Spleen (tissue), 11 donors: Measurements from ENCODE around the gene DPY30. TPM values are rescaled to one million over a fixed set of nuclear protein-coding genes. Genes with fewer than 3 reads are reported as not detected.

Experiments
- DNase-seq: peaks from one replicate; pipeline ENCODE4 v3.0.0-alpha.2; 2020
- H3K27ac ChIP-seq, 8 donors: fragments of 200-600 bp; sonication (generic) in 7 of 8; 1 replicate in 4 of 8; 2 replicates in 4 of 8; pipeline versions ENCODE4 v1.5.0 to v1.8.0; 2016 to 2021; ENCODE audit warnings: inconsistent platforms in 4 of 8, mild to moderate bottlenecking in 4 of 8, moderate library complexity in 1 of 8
- H3K27me3 ChIP-seq, 7 donors: fragments of 200-600 bp; sonication (generic) in 6 of 7; replicated peaks in 1 of 7; 1 replicate in 4 of 7; 2 replicates in 3 of 7; pipeline versions ENCODE4 v1.5.0 to v1.8.0; 2016 to 2021; ENCODE audit warnings: inconsistent platforms in 3 of 7, mild to moderate bottlenecking in 1 of 7
- H3K36me3 ChIP-seq, 6 donors: fragments of 200-600 bp; sonication (generic) in 5 of 6; 1 replicate in 4 of 6; 2 replicates in 2 of 6; pipeline versions ENCODE4 v1.5.0 to v1.8.0; 2016 to 2021; ENCODE audit warnings: inconsistent platforms in 2 of 6
- H3K4me1 ChIP-seq, 6 donors: fragments of 200-600 bp; sonication (generic) in 5 of 6; 1 replicate in 3 of 6; 2 replicates in 3 of 6; pipeline versions ENCODE4 v1.5.0 to v1.8.0; 2016 to 2021; ENCODE audit warnings: inconsistent platforms in 3 of 6
- H3K4me3 ChIP-seq, 8 donors: fragments of 200-600 bp; sonication (generic) in 7 of 8; 1 replicate in 4 of 8; 2 replicates in 4 of 8; pipeline versions ENCODE4 v1.5.0 to v1.8.0; 2016 to 2021; ENCODE audit warnings: inconsistent platforms in 4 of 8, mild to moderate bottlenecking in 4 of 8, moderate library complexity in 2 of 8
- H3K9me3 ChIP-seq, 8 donors: fragments of 200-600 bp; sonication (generic) in 7 of 8; 1 replicate in 4 of 8; 2 replicates in 4 of 8; pipeline versions ENCODE4 v1.5.0 to v1.8.0; 2016 to 2021; ENCODE audit warnings: inconsistent platforms in 4 of 8
- POLR2A ChIP-seq, 3 donors: fragments of 450-650 bp; IDR thresholded peaks; one replicate each; pipeline ENCODE4 v1.5.1; 2017; ENCODE audit warnings: antibody characterized with exemption in 3 of 3, mild to moderate bottlenecking in 1 of 3
- POLR2AphosphoS5 ChIP-seq, 3 donors: sonication (generic); formaldehyde crosslinking; IDR thresholded peaks; one replicate each; pipeline ENCODE4 v1.5.1; 2017; ENCODE audit warnings: antibody characterized with exemption in 3 of 3
- WGBS, 5 donors: extraction: QIAGEN DNeasy Blood & Tissue Kit in 3 of 5; methylation state at CpG; one replicate each; pipeline versions ENCODE4 v1.1.5 to v1.1.7; 2013 to 2018; 5-methylcytosine and 5-hydroxymethylcytosine counted together
- intact Hi-C: fragments of 100-400 bp; cut with DNase I; formaldehyde crosslinking; loops from one replicate; pipeline ENCODE4 v1.15.0; 2023; ENCODE audit warnings: low total_unique reads
- polyA plus RNA-seq, 3 donors: library from polyadenylated mRNA; stranded (reverse); fragments of 200-250 nt; gene quantifications; one replicate each; pipeline ENCODE4 v1.2.1, GENCODE V29; 2013
- total RNA-seq, 7 donors: library from RNA; depleted of rRNA in 3 of 7; stranded (reverse); fragments of >200 nt in 3 of 7; fragmentation: NEBNext Ultra II Directional in 4 of 7; extraction: Animal tissue kit (Norgen Biotek cat#: 25700) in 4 of 7; gene quantifications; one replicate each; pipeline versions ENCODE4 v1.1.0 to v1.2.1, GENCODE V29; 2016 to 2021
- TF ChIP-seq, protein P1 (sequence below), 11 experiments: fragments of 200-600 bp in 7 of 11; fragments of 450-650 bp in 4 of 11; sonication (generic) in 4 of 11; IDR thresholded peaks in 8 of 11; conservative IDR thresholded peaks in 3 of 11; 1 replicate in 7 of 11; 2 replicates in 4 of 11; pipeline versions ENCODE4 v1.4.0 to v1.8.0; 2016 to 2021; ENCODE audit warnings: antibody characterized with exemption in 11 of 11, inconsistent platforms in 4 of 11, mild to moderate bottlenecking in 1 of 11
- donor health status: healthy with polysubstance abuse.
- donor health status: DM: no; HTN: no; CAD: no; lungs with moderate emphysema.
- donor health status: DM: no; HTN: no; CAD: no.
- donor health status: Bipolar disorder and iron deficiency.
- donor health status: healthy.
- donor health status: DM: no; HTN: no; CAD: no.
- donor health status: DM: yes; HTN: yes; CAD: no.

Gene DPY30
- total and polyA plus RNA-seq, 10 donors: 31.9 to 86.4 (median 45.0) TPM

DNA sequence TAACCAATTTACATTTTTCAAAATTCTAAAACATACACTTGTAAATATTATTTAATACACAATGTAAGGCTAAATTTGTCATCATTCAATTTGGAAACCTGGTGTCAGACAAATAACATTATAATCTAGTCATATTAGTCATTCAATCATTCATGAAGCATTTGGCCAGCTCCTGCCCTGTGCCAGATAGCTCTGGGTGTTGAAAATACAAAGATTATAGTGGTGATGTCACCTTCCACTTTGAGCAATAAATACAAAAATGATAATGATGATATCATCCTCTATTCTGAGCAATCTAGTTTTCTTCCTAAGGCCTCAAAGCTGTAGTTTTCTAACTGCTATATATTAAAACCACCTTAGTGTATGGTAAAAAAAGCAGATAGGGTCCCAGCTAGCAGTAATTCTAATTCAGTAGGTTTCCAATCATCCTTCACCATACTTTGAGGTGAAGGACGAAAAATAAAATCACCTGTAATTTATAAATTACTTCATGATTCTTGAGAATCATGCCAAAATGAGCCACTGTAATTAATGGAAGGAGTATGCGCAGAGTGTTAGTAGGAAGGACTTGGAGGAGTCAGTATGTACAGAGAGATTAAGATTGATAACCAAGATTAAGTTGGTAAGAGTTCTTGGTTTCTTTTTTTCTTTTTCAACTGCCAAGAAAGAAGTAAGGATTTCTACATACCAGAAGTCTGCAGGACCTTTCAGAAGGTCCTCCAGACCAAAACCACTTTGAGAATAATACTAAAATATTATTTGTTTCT lies 52.0 kb downstream of the DPY30 start:
- no peaks in the 10 kb centered on the region for H3K27me3 ChIP-seq
- 95 to 99% (median 97%) methylated on average over 2 of the region's 2 CpGs for WGBS, 5 donors
- H3K27ac ChIP-seq: no peak overlapping the region
- no peak for DNase-seq
- peaks cover 0 to 29% (median 0%) of the 10 kb centered on the region in 6 donors for H3K36me3 ChIP-seq
- H3K4me1 ChIP-seq: peaks cover 0 to 20% (median 0%) of the 10 kb centered on the region in 6 donors
- intact Hi-C loops: no loop called here
- TF ChIP-seq POLR2AphosphoS5 (IDR thresholded peaks at IDR 0.05): no peak
- TF ChIP-seq, protein P1, sequence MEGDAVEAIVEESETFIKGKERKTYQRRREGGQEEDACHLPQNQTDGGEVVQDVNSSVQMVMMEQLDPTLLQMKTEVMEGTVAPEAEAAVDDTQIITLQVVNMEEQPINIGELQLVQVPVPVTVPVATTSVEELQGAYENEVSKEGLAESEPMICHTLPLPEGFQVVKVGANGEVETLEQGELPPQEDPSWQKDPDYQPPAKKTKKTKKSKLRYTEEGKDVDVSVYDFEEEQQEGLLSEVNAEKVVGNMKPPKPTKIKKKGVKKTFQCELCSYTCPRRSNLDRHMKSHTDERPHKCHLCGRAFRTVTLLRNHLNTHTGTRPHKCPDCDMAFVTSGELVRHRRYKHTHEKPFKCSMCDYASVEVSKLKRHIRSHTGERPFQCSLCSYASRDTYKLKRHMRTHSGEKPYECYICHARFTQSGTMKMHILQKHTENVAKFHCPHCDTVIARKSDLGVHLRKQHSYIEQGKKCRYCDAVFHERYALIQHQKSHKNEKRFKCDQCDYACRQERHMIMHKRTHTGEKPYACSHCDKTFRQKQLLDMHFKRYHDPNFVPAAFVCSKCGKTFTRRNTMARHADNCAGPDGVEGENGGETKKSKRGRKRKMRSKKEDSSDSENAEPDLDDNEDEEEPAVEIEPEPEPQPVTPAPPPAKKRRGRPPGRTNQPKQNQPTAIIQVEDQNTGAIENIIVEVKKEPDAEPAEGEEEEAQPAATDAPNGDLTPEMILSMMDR (IDR thresholded peaks at IDR 0.05 in 8 of 11, conservative IDR thresholded peaks at IDR 0.05 in 3 of 11): no peak
- no peak for TF ChIP-seq POLR2A (IDR thresholded peaks at IDR 0.05)
- H3K4me3 ChIP-seq: no peak overlapping the region
- no peaks in the 10 kb centered on the region for H3K9me3 ChIP-seq

DNA sequence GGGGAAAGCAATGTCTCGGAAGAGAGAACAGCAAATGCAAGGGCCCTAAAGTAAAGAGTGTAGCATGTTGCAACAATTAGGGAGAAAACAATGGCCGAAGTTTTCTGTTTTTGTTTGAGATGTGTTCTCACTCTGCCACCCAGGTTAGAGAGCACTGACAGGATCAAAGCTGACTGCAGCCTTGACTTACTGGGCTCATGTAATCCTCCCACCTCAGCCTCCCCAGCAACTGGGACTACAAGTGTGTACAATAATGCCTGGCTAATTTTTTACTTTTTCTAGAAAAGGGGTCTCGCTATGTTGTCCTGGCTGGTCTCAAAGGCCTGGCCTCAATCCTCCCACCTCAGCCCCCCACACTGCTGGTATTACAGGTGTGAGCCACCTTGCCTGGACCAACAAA lies 52.7 kb downstream of the DPY30 start:
- Histone ChIP-seq H3K27ac (no peak overlapping the region), H3K27me3 (no peaks in the 10 kb centered on the region), H3K9me3 (no peaks in the 10 kb centered on the region), H3K36me3 (peaks cover 0 to 23% (median 0%) of the 10 kb centered on the region in 6 donors), H3K4me1 (peaks cover 0 to 15% (median 0%) of the 10 kb centered on the region in 6 donors), H3K4me3 (no peak overlapping the region)
- intact Hi-C loops: no loop called here
- TF ChIP-seq POLR2A (IDR thresholded peaks at IDR 0.05) (no peak), POLR2AphosphoS5 (IDR thresholded peaks at IDR 0.05) (no peak)
- TF ChIP-seq, protein P1 (IDR thresholded peaks at IDR 0.05 in 8 of 11, conservative IDR thresholded peaks at IDR 0.05 in 3 of 11): no peak
- WGBS, 5 donors: 87 to 97% (median 91%) methylated on average over 3 of the region's 3 CpGs
- DNase-seq: no peak

DNA sequence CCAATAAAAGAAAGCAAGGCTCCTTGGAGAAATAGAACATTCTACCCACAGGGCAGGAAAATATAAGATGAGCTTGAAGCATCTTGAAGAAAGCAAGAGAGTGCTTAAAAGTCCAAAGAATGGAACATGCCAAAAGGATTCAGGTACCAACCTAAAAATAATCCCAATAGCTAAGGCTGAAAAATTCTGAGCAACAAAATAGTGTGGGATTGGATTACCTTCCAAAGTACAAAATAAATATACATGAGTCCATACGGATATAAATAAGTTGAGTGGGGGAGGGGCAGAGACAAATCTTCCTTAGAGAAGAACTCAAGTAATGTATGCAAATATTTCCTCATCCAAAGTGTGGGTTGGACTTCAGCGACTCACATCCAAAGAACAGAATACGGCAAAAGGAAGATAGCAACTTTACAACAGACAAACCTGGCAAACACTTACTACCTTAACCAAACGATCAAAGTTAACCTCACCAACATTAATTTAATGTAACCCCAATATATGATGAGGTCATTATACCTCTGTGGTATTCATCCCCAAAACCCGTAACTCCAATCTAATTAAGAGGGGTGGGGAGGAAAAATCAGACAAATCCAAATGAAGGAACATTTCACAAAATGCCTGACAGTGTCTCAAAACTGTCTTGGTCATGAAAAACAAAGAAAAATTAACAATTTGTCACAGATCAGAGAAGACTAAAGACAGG lies 55.7 kb downstream of the DPY30 start:
- no peak overlapping the region for H3K4me3 ChIP-seq
- H3K27ac ChIP-seq: no peak overlapping the region
- intact Hi-C loops: no loop called here
- TF ChIP-seq POLR2A (IDR thresholded peaks at IDR 0.05) (no peak), POLR2AphosphoS5 (IDR thresholded peaks at IDR 0.05) (no peak)
- TF ChIP-seq, protein P1 (IDR thresholded peaks at IDR 0.05 in 8 of 11, conservative IDR thresholded peaks at IDR 0.05 in 3 of 11): no peak
- WGBS, 5 donors: 91 to 96% (median 93%) methylated on average over 5 of the region's 5 CpGs
- H3K36me3 ChIP-seq: peaks cover 0 to 22% (median 0%) of the 10 kb centered on the region in 6 donors
- H3K9me3 ChIP-seq: no peaks in the 10 kb centered on the region
- H3K4me1 ChIP-seq: peaks cover 9 to 33% (median 19%) of the 10 kb centered on the region in 6 donors
- DNase-seq: no peak
- no peaks in the 10 kb centered on the region for H3K27me3 ChIP-seq
